ENCODE data around the gene MSN.

The MSN gene

DNA sequence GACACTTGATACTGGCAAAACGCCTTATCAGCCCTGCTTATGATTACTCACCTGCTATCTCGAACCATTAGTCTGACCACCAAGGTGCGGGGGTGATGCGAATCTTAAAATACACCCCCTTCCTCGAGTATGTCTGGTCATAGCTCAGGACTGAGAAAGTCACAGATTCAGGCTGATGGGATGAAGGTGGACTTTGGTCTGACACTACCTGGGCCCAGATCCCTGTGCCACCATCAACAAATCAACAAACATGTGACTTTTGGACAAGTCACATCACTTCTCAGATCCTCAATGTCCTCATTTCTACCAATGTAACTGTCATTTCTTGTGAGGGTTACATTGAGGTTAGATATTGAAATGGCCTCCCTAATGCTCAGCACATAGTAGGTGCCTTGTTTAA is 9.8 kb upstream of the MSN start:
- no peak overlapping the region for H3K4me2 ChIP-seq
- no peak overlapping the region for H3K4me3 ChIP-seq (IDR thresholded peaks at IDR 0.05; ENCODE audit: insufficient read depth, low read depth, low read length)
- no peaks in the 10 kb centered on the region for H3K36me3 ChIP-seq (ENCODE audit: insufficient read depth)
- no peak overlapping the region for H2AFZ ChIP-seq (ENCODE audit: low read depth)
- no peaks in the 10 kb centered on the region for H3K79me2 ChIP-seq (ENCODE audit: insufficient read depth, low read depth)
- H3K27ac ChIP-seq: no peak overlapping the region
- H3K4me1 ChIP-seq (ENCODE audit: low read depth, poor library complexity, severe bottlenecking): no peaks in the 10 kb centered on the region
- H4K20me1 ChIP-seq (ENCODE audit: insufficient read depth): no peaks in the 10 kb centered on the region
- TF ChIP-seq, protein P1, sequence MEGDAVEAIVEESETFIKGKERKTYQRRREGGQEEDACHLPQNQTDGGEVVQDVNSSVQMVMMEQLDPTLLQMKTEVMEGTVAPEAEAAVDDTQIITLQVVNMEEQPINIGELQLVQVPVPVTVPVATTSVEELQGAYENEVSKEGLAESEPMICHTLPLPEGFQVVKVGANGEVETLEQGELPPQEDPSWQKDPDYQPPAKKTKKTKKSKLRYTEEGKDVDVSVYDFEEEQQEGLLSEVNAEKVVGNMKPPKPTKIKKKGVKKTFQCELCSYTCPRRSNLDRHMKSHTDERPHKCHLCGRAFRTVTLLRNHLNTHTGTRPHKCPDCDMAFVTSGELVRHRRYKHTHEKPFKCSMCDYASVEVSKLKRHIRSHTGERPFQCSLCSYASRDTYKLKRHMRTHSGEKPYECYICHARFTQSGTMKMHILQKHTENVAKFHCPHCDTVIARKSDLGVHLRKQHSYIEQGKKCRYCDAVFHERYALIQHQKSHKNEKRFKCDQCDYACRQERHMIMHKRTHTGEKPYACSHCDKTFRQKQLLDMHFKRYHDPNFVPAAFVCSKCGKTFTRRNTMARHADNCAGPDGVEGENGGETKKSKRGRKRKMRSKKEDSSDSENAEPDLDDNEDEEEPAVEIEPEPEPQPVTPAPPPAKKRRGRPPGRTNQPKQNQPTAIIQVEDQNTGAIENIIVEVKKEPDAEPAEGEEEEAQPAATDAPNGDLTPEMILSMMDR (conservative IDR thresholded peaks at IDR 0.05; ENCODE audit: low read depth, low read length): no peak
- H3K27me3 ChIP-seq (ENCODE audit: insufficient read depth, low read depth): no peaks in the 10 kb centered on the region
- H3K9ac ChIP-seq: no peak overlapping the region

- Histone ChIP-seq H4K20me1 (ENCODE audit: insufficient read depth) (no peaks in the 10 kb centered on the region), H3K4me1 (ENCODE audit: low read depth, poor library complexity, severe bottlenecking) (no peaks in the 10 kb centered on the region), H3K79me2 (ENCODE audit: insufficient read depth, low read depth) (no peaks in the 10 kb centered on the region), H3K4me2 (no peak overlapping the region), H3K4me3 (IDR thresholded peaks at IDR 0.05; ENCODE audit: insufficient read depth, low read depth, low read length) (no peak overlapping the region), H3K27me3 (ENCODE audit: insufficient read depth, low read depth) (no peaks in the 10 kb centered on the region), H3K9ac (no peak overlapping the region), H3K36me3 (ENCODE audit: insufficient read depth) (no peaks in the 10 kb centered on the region), H2AFZ (ENCODE audit: low read depth) (no peak overlapping the region), H3K27ac (no peak overlapping the region)
- TF ChIP-seq, protein P1 (conservative IDR thresholded peaks at IDR 0.05; ENCODE audit: low read depth, low read length): no peak
Measured at GRCh38 chrX:65658229-65658628, 9.2 kb upstream of the MSN start.

GRCh38 chrX:65667157-65667502 is 324 bp upstream of the MSN start:
- Histone ChIP-seq H3K9ac (peak overlapping the region; percentile 98; the same call in 1 of the 2 replicates), H4K20me1 (ENCODE audit: insufficient read depth) (no peaks in the 10 kb centered on the region), H3K79me2 (ENCODE audit: insufficient read depth, low read depth) (peaks cover 43% of the 10 kb centered on the region), H3K27ac (peak overlapping the region; percentile 98), H3K4me3 (IDR thresholded peaks at IDR 0.05; ENCODE audit: insufficient read depth, low read depth, low read length) (no peak overlapping the region), H3K36me3 (ENCODE audit: insufficient read depth) (no peaks in the 10 kb centered on the region), H3K27me3 (ENCODE audit: insufficient read depth, low read depth) (no peaks in the 10 kb centered on the region), H3K4me1 (ENCODE audit: low read depth, poor library complexity, severe bottlenecking) (peaks cover 29% of the 10 kb centered on the region), H2AFZ (ENCODE audit: low read depth) (peak overlapping the region; percentile 71; the same call in 1 of the 2 replicates), H3K4me2 (peak overlapping the region; percentile 25; the same call in 1 of the 2 replicates)
- TF ChIP-seq, protein P1 (conservative IDR thresholded peaks at IDR 0.05; ENCODE audit: low read depth, low read length): no peak

GRCh38 chrX:65668377-65669310 is 1.2 kb downstream of the MSN start:
- Histone ChIP-seq H3K4me2 (peak overlapping the region; percentile 86), H3K79me2 (ENCODE audit: insufficient read depth, low read depth) (peaks cover 58% of the 10 kb centered on the region), H3K4me1 (ENCODE audit: low read depth, poor library complexity, severe bottlenecking) (peaks cover 45% of the 10 kb centered on the region), H4K20me1 (ENCODE audit: insufficient read depth) (no peaks in the 10 kb centered on the region), H3K27me3 (ENCODE audit: insufficient read depth, low read depth) (no peaks in the 10 kb centered on the region), H3K4me3 (IDR thresholded peaks at IDR 0.05; ENCODE audit: insufficient read depth, low read depth, low read length) (no peak overlapping the region), H3K27ac (peak overlapping the region; percentile 98), H2AFZ (ENCODE audit: low read depth) (peak overlapping the region; percentile 34), H3K36me3 (ENCODE audit: insufficient read depth) (no peaks in the 10 kb centered on the region), H3K9ac (peak overlapping the region; percentile 98)
- TF ChIP-seq, protein P1 (conservative IDR thresholded peaks at IDR 0.05; ENCODE audit: low read depth, low read length): no peak

Measured in KMS-11 (cell line).